ENCODE results near the gene BRINP1. TPM values are rescaled to one million over a fixed set of nuclear protein-coding genes. Genes with fewer than 3 reads are reported as not detected.

Gene BRINP1, protein sequence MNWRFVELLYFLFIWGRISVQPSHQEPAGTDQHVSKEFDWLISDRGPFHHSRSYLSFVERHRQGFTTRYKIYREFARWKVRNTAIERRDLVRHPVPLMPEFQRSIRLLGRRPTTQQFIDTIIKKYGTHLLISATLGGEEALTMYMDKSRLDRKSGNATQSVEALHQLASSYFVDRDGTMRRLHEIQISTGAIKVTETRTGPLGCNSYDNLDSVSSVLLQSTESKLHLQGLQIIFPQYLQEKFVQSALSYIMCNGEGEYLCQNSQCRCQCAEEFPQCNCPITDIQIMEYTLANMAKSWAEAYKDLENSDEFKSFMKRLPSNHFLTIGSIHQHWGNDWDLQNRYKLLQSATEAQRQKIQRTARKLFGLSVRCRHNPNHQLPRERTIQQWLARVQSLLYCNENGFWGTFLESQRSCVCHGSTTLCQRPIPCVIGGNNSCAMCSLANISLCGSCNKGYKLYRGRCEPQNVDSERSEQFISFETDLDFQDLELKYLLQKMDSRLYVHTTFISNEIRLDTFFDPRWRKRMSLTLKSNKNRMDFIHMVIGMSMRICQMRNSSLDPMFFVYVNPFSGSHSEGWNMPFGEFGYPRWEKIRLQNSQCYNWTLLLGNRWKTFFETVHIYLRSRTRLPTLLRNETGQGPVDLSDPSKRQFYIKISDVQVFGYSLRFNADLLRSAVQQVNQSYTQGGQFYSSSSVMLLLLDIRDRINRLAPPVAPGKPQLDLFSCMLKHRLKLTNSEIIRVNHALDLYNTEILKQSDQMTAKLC
- polyA plus RNA-seq (2013), result 0.21 and 0.26 TPM in 2 replicates

DNA sequence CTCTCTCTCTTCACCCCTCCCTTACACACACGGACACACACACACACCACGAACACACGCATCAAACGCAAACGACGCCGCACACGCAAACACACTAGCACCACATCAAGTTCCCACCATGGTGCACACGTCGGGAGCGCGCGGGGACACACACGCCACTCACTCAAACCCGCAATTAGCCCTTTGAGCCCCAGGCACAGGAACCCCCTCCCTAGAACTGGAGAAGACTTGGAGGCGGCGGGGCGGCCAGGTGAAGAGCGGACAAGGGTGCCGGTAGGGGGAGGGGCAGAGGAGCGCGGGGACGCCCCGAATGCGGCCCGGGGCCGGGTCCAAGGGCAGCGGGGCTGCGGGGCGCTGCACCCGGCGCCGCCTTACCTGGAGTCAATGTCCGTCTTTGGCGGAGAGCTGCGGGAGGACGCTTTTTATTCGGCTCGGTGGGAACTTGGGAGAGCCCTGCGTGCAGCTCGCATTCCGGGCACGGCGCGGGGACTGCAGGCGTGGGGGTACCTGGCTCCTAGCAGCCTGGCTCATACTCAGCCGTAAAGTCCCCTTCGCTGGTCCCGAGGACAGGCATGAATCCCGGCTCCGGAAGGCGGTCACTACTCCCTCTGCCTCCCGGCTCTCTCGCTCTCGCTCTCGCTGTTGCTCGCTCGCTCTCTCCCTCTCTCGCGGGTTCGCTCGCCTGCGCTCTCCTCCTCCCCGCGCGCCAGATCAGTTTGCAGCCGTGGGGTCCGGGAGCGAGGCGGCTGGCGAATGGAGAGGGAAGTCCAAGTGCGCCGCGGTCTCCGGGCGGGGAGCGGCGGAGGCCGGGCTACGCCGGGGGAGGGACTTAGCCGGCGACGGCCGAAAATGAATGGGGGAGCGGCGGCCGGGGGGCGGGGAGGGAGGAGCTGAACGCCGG, at the start of gene BRINP1:
TSS of gene BRINP1 (minus strand) at position 755 of the 901 bp plus-strand sequence. CDS start 56,080 bp downstream, outside the sequence.
- no peak within 1 kb of the TSS for H4K91ac ChIP-seq (ENCODE audit: low read depth, low read length)
- peak within 1 kb of the TSS; percentile 72 for H3K4me3 ChIP-seq (ENCODE audit: low read depth, low read length)
- DNase-seq, result no peak
- H4K8ac ChIP-seq (ENCODE audit: low read depth, low read length), result no peak within 1 kb of the TSS
- no peak within 1 kb of the TSS for H3K27ac ChIP-seq (ENCODE audit: low read depth, low read length)
- peak within 1 kb of the TSS; percentile 50 for H2AFZ ChIP-seq (ENCODE audit: insufficient read depth, low read length, poor library complexity)
- no CpG with 5 or more reads among the region's 91 CpGs for WGBS (ENCODE audit: extremely low coverage, insufficient coverage, insufficient read length)
- H2AK5ac ChIP-seq (ENCODE audit: low read length), result no peak within 1 kb of the TSS
- H4K12ac ChIP-seq (ENCODE audit: low read depth, low read length), result no peak within 1 kb of the TSS
- no peak within 1 kb of the TSS for H2BK120ac ChIP-seq (ENCODE audit: insufficient read depth, low read length, poor library complexity)
- no peaks in the 10 kb centered on the region for H3K79me1 ChIP-seq (ENCODE audit: low read length)
- no peak within 1 kb of the TSS for H3K4ac ChIP-seq (ENCODE audit: low read depth, low read length)
- H2BK5ac ChIP-seq (ENCODE audit: low read depth, low read length, poor library complexity), result no peak within 1 kb of the TSS
- H3K36me3 ChIP-seq (ENCODE audit: control insufficient read depth in 1 of 2, insufficient read depth in 2 of 2, low read length in 2 of 2), result no peaks in the 10 kb centered on the region
- peaks cover 2% of the 10 kb centered on the region for H3K9me3 ChIP-seq (ENCODE audit: insufficient read depth, low read depth, low read length)
- no peak within 1 kb of the TSS for H3K18ac ChIP-seq (ENCODE audit: low read length)
- H3K79me2 ChIP-seq (ENCODE audit: control insufficient read depth, insufficient read depth, low read length, poor library complexity), result no peaks in the 10 kb centered on the region
- no peak within 1 kb of the TSS for H3K14ac ChIP-seq (ENCODE audit: low read length)
- H3K23ac ChIP-seq (ENCODE audit: low read length), result no peak within 1 kb of the TSS
- H3K4me1 ChIP-seq (ENCODE audit: control insufficient read depth in 1 of 2, insufficient read depth in 2 of 2, low read length in 2 of 2), result peaks cover 7 to 8% of the 10 kb centered on the region in 2 experiments
- peak within 1 kb of the TSS; percentile 91 for H3K4me2 ChIP-seq (ENCODE audit: low read length)
- H2BK12ac ChIP-seq (ENCODE audit: low read length), result no peak within 1 kb of the TSS
- no peak within 1 kb of the TSS for H3K9ac ChIP-seq (ENCODE audit: low read length)
- peaks cover 23% of the 10 kb centered on the region for H3K27me3 ChIP-seq (ENCODE audit: insufficient read depth, low read length)

DNA sequence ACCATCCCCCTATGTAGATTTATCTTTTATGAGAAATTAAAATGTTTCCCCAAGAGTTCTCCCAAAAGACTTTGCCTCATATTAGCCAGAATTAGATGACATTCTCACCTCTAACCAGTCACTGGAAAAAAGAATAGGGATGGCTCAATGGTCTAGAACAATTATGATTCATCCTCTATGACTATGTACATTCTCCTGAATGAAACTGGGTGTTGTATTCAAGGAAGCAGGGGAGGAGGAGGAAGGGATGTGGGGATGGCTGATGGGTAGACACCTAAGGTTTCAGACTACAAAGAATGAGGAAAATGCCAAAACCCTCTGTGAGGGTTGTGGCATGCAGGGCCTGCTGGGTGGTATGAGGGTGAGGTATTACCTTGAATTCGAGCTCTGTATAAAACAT, 49.5 kb upstream of the BRINP1 start:
- H3K4me3 ChIP-seq (ENCODE audit: low read depth, low read length), result no peak overlapping the region
- H2BK5ac ChIP-seq (ENCODE audit: low read depth, low read length, poor library complexity), result no peak overlapping the region
- H3K27me3 ChIP-seq (ENCODE audit: insufficient read depth, low read length), result no peaks in the 10 kb centered on the region
- no peak overlapping the region for H3K4ac ChIP-seq (ENCODE audit: low read depth, low read length)
- no peak overlapping the region for H2BK12ac ChIP-seq (ENCODE audit: low read length)
- no peaks in the 10 kb centered on the region for H3K79me1 ChIP-seq (ENCODE audit: low read length)
- H3K36me3 ChIP-seq (ENCODE audit: control insufficient read depth in 1 of 2, insufficient read depth in 2 of 2, low read length in 2 of 2), result no peaks in the 10 kb centered on the region
- WGBS (ENCODE audit: extremely low coverage, insufficient coverage, insufficient read length), result no CpG with 5 or more reads among the region's 1 CpG
- H3K9ac ChIP-seq (ENCODE audit: low read length), result no peak overlapping the region
- no peak overlapping the region for H4K8ac ChIP-seq (ENCODE audit: low read depth, low read length)
- no peak overlapping the region for H2AFZ ChIP-seq (ENCODE audit: insufficient read depth, low read length, poor library complexity)
- H3K18ac ChIP-seq (ENCODE audit: low read length), result no peak overlapping the region
- H3K4me1 ChIP-seq (ENCODE audit: control insufficient read depth in 1 of 2, insufficient read depth in 2 of 2, low read length in 2 of 2), result no peaks in the 10 kb centered on the region
- no peak overlapping the region for H4K12ac ChIP-seq (ENCODE audit: low read depth, low read length)
- H2BK120ac ChIP-seq (ENCODE audit: insufficient read depth, low read length, poor library complexity), result no peak overlapping the region
- H3K79me2 ChIP-seq (ENCODE audit: control insufficient read depth, insufficient read depth, low read length, poor library complexity), result no peaks in the 10 kb centered on the region
- no peak overlapping the region for H3K23ac ChIP-seq (ENCODE audit: low read length)
- H3K4me2 ChIP-seq (ENCODE audit: low read length), result no peak overlapping the region
- no peak overlapping the region for H2AK5ac ChIP-seq (ENCODE audit: low read length)
- H3K14ac ChIP-seq (ENCODE audit: low read length), result no peak overlapping the region
- H4K91ac ChIP-seq (ENCODE audit: low read depth, low read length), result no peak overlapping the region
- H3K9me3 ChIP-seq (ENCODE audit: insufficient read depth, low read depth, low read length), result peaks cover 2% of the 10 kb centered on the region
- H3K27ac ChIP-seq (ENCODE audit: low read depth, low read length), result no peak overlapping the region
- no peak for DNase-seq

DNA sequence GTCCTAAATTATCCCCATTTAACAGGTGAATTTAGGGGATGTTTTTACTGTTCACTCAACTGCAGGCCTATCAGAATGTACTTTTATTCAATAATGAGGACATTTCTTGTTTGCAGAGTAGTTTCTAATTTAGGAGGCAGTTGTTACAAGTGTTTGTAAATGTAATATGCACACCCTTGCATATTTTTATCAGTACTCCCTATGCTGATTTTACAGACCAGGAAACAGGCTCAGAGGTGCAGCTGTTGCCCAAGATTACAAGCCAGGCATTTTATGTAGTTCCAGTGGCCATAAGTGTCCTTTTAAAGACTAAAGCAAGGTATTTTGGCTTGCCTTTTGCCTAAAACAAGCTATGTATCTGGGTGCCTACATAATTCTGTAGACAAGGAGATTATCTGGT, 47.6 kb upstream of the BRINP1 start:
- no peak overlapping the region for H2BK5ac ChIP-seq (ENCODE audit: low read depth, low read length, poor library complexity)
- H3K4me3 ChIP-seq (ENCODE audit: low read depth, low read length), result no peak overlapping the region
- no peak overlapping the region for H2AK5ac ChIP-seq (ENCODE audit: low read length)
- H4K8ac ChIP-seq (ENCODE audit: low read depth, low read length), result no peak overlapping the region
- H3K4ac ChIP-seq (ENCODE audit: low read depth, low read length), result no peak overlapping the region
- H3K4me2 ChIP-seq (ENCODE audit: low read length), result no peak overlapping the region
- no peak overlapping the region for H2BK120ac ChIP-seq (ENCODE audit: insufficient read depth, low read length, poor library complexity)
- no peaks in the 10 kb centered on the region for H3K27me3 ChIP-seq (ENCODE audit: insufficient read depth, low read length)
- no peak overlapping the region for H3K14ac ChIP-seq (ENCODE audit: low read length)
- no peak overlapping the region for H4K91ac ChIP-seq (ENCODE audit: low read depth, low read length)
- H2AFZ ChIP-seq (ENCODE audit: insufficient read depth, low read length, poor library complexity), result no peak overlapping the region
- no peak overlapping the region for H3K9ac ChIP-seq (ENCODE audit: low read length)
- H3K79me1 ChIP-seq (ENCODE audit: low read length), result no peaks in the 10 kb centered on the region
- H3K36me3 ChIP-seq (ENCODE audit: control insufficient read depth in 1 of 2, insufficient read depth in 2 of 2, low read length in 2 of 2), result no peaks in the 10 kb centered on the region
- H3K18ac ChIP-seq (ENCODE audit: low read length), result no peak overlapping the region
- no peak for DNase-seq
- no peak overlapping the region for H2BK12ac ChIP-seq (ENCODE audit: low read length)
- H3K23ac ChIP-seq (ENCODE audit: low read length), result no peak overlapping the region
- no peak overlapping the region for H4K12ac ChIP-seq (ENCODE audit: low read depth, low read length)
- H3K4me1 ChIP-seq (ENCODE audit: control insufficient read depth in 1 of 2, insufficient read depth in 2 of 2, low read length in 2 of 2), result peaks cover 4% of the 10 kb centered on the region in 2 experiments
- peaks cover 2% of the 10 kb centered on the region for H3K9me3 ChIP-seq (ENCODE audit: insufficient read depth, low read depth, low read length)
- H3K79me2 ChIP-seq (ENCODE audit: control insufficient read depth, insufficient read depth, low read length, poor library complexity), result no peaks in the 10 kb centered on the region
- H3K27ac ChIP-seq (ENCODE audit: low read depth, low read length), result no peak overlapping the region

DNA sequence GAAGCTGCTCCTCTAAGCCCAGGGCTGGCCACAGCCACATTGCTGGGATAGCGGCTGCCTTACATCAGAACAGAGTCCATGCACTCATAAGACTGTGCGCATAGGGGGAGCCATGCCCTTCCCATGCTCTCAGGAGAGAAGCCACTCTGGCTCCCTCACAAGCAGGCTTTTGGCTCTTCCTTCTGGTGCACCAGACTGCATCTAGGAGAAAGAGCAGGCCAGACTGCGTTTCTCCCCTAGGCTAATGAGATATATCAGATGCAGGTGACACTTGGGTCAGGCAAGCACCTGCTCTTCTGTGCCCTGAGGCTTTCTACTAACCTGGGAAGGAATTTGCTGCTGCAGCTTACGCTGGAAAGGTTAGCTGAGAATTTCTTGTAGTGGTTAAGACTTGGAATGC, 43.2 kb upstream of the BRINP1 start:
- Histone ChIP-seq H3K18ac (ENCODE audit: low read length) (no peak overlapping the region), H3K9ac (ENCODE audit: low read length) (no peak overlapping the region), H4K12ac (ENCODE audit: low read depth, low read length) (no peak overlapping the region), H2AFZ (ENCODE audit: insufficient read depth, low read length, poor library complexity) (no peak overlapping the region), H3K27ac (ENCODE audit: low read depth, low read length) (no peak overlapping the region), H3K4ac (ENCODE audit: low read depth, low read length) (no peak overlapping the region), H3K4me2 (ENCODE audit: low read length) (no peak overlapping the region), H2AK5ac (ENCODE audit: low read length) (no peak overlapping the region), H3K23ac (ENCODE audit: low read length) (no peak overlapping the region), H4K91ac (ENCODE audit: low read depth, low read length) (no peak overlapping the region), H2BK12ac (ENCODE audit: low read length) (no peak overlapping the region), H3K4me1 (ENCODE audit: control insufficient read depth in 1 of 2, insufficient read depth in 2 of 2, low read length in 2 of 2) (peaks cover 4% of the 10 kb centered on the region in 2 experiments), H3K27me3 (ENCODE audit: insufficient read depth, low read length) (no peaks in the 10 kb centered on the region), H2BK5ac (ENCODE audit: low read depth, low read length, poor library complexity) (no peak overlapping the region), H2BK120ac (ENCODE audit: insufficient read depth, low read length, poor library complexity) (no peak overlapping the region), H3K79me2 (ENCODE audit: control insufficient read depth, insufficient read depth, low read length, poor library complexity) (no peaks in the 10 kb centered on the region), H3K4me3 (ENCODE audit: low read depth, low read length) (no peak overlapping the region), H3K14ac (ENCODE audit: low read length) (no peak overlapping the region), H3K36me3 (ENCODE audit: control insufficient read depth in 1 of 2, insufficient read depth in 2 of 2, low read length in 2 of 2) (no peaks in the 10 kb centered on the region), H4K8ac (ENCODE audit: low read depth, low read length) (no peak overlapping the region), H3K79me1 (ENCODE audit: low read length) (no peaks in the 10 kb centered on the region), H3K9me3 (ENCODE audit: insufficient read depth, low read depth, low read length) (no peaks in the 10 kb centered on the region)
- DNase-seq, result peak; percentile 42 to 69
- WGBS (ENCODE audit: extremely low coverage, insufficient coverage, insufficient read length), result no CpG with 5 or more reads among the region's 4 CpGs
